HuH-7.5 (cell line): ENCODE results near the gene MRGPRG.
"Not testable (repeated sequence)": the region's sequence is repeated elsewhere in the genome, so short reads cannot be mapped to it uniquely, and the experiment has no call there.

Experiments used
- DNase-seq: peaks from one replicate; pipeline ENCODE4 v3.0.0; 2011; ENCODE audit warnings: low spot score

The MRGPRG gene

DNA sequence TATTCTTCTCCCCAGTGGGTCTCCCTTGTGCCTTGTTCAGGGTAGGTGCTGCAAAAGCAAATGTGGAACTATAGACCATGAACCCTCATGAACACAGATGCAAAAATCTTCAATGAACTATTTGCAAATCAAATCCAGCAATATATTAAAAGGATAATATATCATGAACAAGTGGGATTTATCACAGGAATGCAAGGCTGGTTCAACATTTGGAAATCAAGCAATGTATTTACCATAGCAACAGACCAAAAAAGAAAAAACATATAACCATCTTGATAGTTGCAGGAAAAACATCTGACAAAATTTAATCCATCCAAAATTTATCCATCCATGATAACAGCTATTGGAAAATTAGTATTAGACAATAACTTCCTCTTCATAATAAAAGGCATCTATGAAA is 42.1 kb downstream of the MRGPRG start:
- no peak for DNase-seq

DNA sequence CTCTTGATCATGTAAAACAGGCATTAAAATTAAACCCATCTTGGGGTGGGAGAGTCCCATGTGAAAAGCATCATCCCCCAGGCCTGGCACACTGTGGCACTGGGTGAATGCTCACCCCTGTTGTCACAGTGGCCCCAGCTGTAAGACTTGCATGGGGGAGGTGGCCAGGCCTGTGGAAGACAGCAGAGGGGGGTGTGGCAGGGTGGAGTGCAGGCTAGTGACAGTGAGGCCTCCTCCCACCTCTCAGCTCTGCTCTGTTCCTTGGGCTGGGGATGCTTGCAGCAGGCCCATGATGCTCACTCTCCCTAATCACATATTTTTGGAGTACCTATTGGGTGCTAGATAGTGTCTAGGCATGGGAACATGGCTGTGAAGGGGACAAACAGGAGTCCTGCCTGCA is 43.4 kb downstream of the MRGPRG start:
- DNase-seq, result no peak

DNA sequence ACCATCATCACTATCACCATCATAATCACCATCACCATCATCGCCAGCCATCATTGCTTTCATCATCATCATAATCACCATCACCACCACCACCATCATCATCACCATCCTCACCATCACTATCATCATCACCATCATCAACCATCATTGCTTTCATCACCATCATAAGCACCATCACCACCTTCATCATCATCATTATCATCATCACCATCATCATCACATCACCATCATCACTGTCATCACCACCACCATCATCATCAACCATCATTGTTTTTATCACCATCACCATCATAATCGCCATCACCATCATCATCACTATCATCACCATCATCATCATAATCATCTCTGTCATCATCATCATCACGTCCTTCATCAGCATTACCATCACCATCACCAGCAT is 44.2 kb downstream of the MRGPRG start:
- no peak for DNase-seq

DNA sequence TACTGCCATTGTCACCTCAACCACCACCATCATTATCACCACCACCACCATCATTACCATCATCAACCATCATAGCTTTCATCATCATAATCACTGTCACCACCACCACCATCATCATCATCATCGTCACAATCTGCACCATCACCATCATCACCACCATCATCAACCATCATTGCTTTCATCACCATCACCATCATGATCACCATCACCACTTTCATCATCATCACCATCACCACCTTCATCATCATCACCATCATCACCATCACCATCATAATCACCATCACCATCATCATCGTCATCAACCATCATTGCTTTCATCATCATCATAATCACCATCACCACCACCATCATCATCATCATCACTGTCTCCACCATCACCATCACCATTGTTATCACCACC is 44.8 kb downstream of the MRGPRG start:
- DNase-seq, result no peak

DNA sequence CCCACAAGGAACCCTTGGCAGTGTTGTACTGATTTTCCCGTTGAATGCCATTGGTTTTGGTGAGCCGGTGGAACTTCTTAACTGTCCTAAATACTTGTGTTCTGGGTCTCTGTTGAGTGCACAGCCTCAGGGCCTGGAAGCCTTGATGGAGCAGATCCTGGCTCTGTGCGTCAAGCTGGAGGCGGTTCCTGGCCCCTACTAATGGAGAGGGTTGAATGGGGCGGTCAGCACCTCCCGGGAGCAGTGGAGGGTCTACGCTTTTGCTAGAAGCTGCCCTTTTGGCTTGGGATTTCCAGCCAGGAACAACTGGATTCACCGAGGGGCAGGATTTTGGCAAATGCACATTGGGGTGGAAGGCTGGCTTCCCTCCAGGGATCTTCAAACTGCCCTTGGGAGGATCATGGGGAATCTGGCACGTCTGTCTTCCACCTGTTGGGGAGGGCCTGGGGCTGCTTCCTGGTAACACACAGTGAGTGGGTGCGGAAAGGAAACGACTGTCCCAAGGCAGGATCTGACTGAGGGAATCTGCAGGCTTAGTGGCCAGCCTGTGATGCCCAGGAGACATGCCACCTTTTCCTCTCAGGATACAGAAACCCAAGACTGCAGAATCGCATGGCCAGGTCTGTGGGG is 46.6 kb downstream of the MRGPRG start:
- no peak for DNase-seq

DNA sequence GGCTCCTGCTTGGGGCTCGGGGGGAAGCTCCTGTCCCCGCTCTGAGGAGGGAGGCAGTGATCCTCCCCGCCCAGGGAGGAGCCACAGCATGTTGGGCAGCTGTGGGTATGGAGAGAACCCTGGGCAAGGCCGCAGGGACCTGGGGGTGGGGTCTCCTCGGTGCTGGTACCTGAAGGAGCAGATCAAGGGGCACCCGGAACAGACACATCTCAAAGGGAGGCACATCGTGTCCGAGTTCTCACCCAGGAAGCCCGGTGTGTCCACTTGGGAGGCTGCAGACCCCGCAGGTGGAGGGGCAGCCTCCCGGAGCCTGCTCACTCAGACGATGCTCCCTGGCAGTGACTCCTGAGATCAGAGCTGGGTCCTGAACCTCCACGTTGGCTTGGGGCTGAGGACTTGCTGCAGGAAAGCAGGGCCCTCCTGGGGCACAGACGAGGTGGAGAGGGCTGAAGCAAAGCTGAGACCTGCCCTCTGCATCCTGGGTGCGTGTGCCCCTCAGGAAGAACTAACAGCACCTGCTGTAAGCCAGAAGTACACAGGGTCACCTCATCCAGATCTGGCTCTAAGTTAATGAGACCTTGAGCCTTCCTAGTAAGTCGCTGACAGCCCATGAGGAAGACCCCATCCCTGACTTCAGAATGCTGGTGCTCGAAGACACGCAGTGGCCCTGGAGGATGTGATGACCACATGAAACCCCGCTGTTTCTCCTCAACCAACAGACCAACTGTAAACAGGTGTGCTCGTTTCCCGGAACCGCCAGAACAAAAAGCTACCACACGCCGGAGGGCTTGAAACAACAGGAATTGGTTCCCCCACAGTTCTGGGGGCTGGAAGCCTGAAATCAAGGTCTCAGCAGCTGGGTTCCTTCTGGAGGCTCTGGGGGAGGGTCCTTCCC is 47.6 kb downstream of the MRGPRG start:
- DNase-seq, result no peak

DNA sequence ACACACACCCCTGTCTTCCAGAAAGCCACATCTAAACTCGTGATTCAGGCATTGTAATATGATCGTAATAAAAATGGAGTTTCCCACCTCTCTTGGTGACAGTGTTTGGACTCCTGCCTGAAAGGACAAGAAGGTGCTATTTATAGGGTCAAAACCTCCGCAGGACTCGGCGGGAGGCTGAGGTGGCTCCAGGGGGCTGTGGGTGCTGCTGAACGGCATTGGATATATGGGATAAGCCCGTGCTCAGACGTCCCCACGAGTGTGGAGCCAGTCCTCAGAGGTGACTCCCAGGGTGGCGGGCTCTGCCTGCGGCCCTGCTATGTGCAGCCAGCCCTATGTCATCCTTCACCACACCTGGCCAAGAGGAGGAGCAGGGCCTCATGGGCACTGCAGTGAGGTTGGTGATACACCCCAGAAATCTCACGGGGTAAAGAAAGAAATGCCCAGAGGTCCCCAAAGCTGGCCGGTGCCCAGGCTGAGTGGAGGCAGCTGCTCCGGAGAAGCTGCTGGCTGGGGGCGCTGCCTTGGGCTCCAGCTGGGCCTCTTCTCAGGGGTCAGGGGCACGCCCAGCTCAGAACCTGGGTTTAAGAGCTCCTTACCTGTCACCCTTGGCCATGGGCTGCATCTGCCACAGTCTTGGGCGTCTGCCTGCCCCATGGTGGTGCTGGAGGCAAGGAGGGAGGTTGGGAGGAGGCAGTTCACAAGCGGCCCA is 48.4 kb downstream of the MRGPRG start:
- no peak for DNase-seq

DNA sequence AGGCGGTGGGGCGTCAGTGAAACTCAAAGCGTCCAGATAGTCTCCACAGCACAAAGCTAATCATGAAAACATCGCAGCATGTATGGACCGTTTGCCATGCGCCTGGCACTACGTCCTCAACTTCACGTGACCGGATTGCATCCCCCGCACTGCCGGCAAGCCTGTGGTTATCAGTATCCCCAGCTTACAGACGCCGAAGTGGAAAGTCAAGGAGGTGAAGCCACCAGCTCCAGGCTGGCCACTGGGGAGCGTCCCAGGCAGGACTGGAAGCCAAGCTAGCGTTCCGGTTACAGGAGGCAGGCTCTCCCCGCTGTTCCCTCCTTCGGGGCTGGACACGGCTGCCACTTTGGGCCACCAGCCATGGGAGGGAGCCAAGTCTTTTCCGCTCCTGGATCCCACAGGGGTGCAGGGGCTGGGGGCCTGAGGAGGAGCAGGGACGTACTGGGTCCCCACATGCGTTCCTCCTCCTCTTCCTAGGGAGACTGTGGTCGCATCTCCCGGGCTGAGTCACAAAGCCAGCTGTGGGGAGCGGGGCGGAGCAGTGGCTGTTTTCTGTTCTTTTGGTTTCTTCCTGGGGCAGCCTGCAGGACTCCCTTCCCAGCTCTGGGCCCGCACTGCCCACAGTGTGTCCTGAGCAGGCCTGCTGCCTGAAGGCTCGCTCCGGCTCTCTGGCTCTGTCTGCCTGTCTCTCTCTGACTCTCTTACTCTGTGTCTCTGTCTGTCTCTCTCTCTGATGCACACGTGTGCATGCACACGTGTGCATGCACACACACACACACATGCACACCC is 49.2 kb downstream of the MRGPRG start:
- DNase-seq, result no peak

DNA sequence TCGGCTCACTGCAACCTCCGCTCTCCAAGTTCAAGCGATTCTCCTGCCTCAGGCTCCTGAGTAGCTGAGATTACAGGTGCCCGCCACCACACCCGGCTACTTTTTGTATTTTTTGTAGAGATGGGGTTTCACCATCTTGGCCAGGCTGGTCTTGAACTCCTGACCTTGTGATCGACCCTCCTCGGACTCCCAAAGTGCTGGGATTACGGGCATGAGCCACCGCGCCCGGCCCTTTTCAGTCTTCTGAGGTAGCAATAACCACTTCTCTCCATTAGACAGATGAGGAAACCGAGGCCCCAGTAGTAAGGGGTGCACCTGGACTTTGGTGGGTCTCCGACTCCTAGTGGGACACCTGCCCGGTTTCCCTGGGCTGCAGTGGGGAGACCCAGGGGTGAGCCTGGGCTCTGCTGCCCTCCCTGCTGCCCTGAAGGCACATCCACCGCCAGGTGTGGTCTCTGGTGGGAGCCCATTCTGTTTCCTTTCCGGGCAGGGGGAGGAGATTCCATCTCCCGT is 49.8 kb downstream of the MRGPRG start:
- not testable (repeated sequence) for DNase-seq
